Upper lobe of right lung (tissue), 1 donor: ENCODE results near the gene DIS3L2. TPM values are rescaled to one million over a fixed set of nuclear protein-coding genes. Genes with fewer than 3 reads are reported as not detected.

ENCODE experiments used
- ATAC-seq: fragments of 200-7000 bp; cut with Tn5 transposase; one replicate; pipeline ENCODE4 v1.9.1; 2020; ENCODE audit warnings: mild to moderate bottlenecking, moderate library complexity
- DNase-seq: peaks from one replicate; pipeline ENCODE4 v3.0.0-alpha.2; 2020
- H3K27ac ChIP-seq: fragments of 200-600 bp; one replicate; pipeline ENCODE4 v1.8.0; 2022
- H3K27me3 ChIP-seq: fragments of 200-600 bp; one replicate; pipeline ENCODE4 v1.8.0; 2022; ENCODE audit warnings: mild to moderate bottlenecking
- H3K36me3 ChIP-seq: fragments of 200-600 bp; one replicate; pipeline ENCODE4 v1.8.0; 2022
- H3K4me1 ChIP-seq: fragments of 200-600 bp; one replicate; pipeline ENCODE4 v1.8.0; 2022
- H3K4me3 ChIP-seq: fragments of 200-600 bp; one replicate; pipeline ENCODE4 v1.8.0; 2022; ENCODE audit warnings: mild to moderate bottlenecking
- H3K9me3 ChIP-seq: fragments of 200-600 bp; one replicate; pipeline ENCODE4 v1.8.0; 2022
- CTCF ChIP-seq: fragments of 200-600 bp; IDR thresholded peaks from one replicate; pipeline ENCODE4 v1.8.0; 2022; ENCODE audit warnings: antibody characterized with exemption
- intact Hi-C: fragments of 100-400 bp; cut with DNase I; formaldehyde crosslinking; loops from one replicate; pipeline ENCODE4 v1.11.0; 2022
- total RNA-seq: library from RNA; stranded (reverse); fragmentation: NEBNext Ultra II Directional; extraction: Animal tissue kit (Norgen Biotek cat#: 25700); gene quantifications from one replicate; pipeline ENCODE4 v1.2.1, GENCODE V29; 2021
- donor health status: DM: no; HTN: yes; CAD: no; lungs with severe emphysema.

Gene DIS3L2
- total RNA-seq, 1 donor from 2014 or later: 35.8 TPM

- DNase-seq: no peak
- Histone ChIP-seq H3K27ac (no peak overlapping the region), H3K4me1 (no peaks in the 10 kb centered on the region), H3K4me3 (no peak overlapping the region), H3K9me3 (no peaks in the 10 kb centered on the region), H3K27me3 (no peaks in the 10 kb centered on the region), H3K36me3 (no peaks in the 10 kb centered on the region)
- no peak for TF ChIP-seq CTCF
- no peak for ATAC-seq
- intact Hi-C loops: no loop called here
These were observed 44.7 kb downstream of the DIS3L2 start for GRCh38 chr2:232006253-232006652.

- no peak overlapping the region for H3K27ac ChIP-seq
- no peaks in the 10 kb centered on the region for H3K36me3 ChIP-seq
- intact Hi-C loops: no loop called here
- H3K9me3 ChIP-seq: no peaks in the 10 kb centered on the region
- ATAC-seq (no peak), DNase-seq (no peak)
- no peak for TF ChIP-seq CTCF
- no peaks in the 10 kb centered on the region for H3K27me3 ChIP-seq
- H3K4me1 ChIP-seq: no peaks in the 10 kb centered on the region
- no peak overlapping the region for H3K4me3 ChIP-seq
These were observed 47.6 kb downstream of the DIS3L2 start for GRCh38 chr2:232008907-232009638.

DNA sequence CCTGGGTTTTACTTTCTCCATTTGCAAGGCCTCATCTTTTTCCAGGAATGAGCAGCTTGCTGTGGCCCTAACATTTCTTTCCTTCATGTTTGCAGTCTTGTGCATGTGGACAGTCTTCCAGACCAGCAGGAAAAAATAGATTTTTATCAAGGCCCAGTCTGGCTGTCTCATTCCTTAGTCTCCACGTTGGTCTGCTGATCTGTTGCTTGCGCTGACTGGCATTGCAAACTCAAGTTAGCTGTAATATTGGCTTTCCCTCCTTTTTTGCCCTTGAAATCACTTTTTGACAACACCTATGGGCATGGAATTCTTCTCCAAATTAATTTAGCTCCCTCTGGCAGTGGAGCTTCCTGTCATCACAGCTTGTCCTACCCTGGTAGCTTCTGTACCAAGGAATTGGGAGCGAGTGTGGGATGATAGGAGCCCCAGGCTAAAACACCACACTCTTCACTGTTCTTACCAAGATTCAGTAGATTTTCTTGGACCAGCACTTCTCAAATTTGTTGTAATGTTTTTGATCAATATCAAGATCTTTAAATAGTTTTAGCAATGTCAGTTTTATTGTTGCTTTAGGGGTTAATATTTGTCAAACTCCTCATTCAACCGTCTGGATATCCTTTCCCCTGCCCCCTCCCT lies 48.2 kb downstream of the DIS3L2 start:
- H3K36me3 ChIP-seq: peaks cover under 1% of the 10 kb centered on the region
- H3K27ac ChIP-seq: no peak overlapping the region
- TF ChIP-seq CTCF: no peak
- no peaks in the 10 kb centered on the region for H3K9me3 ChIP-seq
- no peak overlapping the region for H3K4me3 ChIP-seq
- ATAC-seq (no peak), DNase-seq (no peak)
- intact Hi-C loops: no loop called here
- H3K4me1 ChIP-seq: no peaks in the 10 kb centered on the region
- no peaks in the 10 kb centered on the region for H3K27me3 ChIP-seq

DNA sequence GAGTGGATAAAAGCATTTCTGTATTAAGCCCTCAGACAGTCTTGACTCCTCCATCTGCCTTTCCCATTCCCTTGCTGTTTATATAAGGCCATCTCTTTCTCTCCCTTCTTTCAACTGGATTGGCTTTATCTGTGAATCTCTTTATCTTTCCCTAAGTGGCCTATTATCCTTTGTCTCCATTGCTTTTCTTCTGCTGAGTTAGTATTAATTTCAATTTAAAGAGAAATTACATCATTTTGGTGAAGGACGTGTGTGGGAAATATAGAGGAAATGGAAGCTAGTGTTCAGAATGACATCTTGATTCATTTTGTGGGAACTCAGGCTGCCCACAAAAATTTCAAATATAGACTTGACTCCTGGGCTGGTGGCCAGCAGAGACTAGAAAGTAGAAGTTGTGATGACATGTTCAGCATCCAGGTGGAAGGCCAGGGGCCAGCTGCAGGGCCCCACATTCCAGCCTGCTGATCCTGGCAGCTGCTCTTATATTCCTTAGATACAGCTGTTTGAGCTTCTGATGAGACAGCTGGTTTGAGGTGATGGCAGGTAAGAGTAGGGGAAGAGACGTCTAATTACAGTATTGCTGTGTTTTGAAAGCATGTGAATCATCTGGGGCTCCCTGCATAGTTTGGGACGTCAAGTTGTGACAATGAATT lies 52.3 kb downstream of the DIS3L2 start:
- Histone ChIP-seq H3K4me3 (no peak overlapping the region), H3K27me3 (no peaks in the 10 kb centered on the region), H3K9me3 (no peaks in the 10 kb centered on the region), H3K4me1 (no peaks in the 10 kb centered on the region), H3K27ac (no peak overlapping the region), H3K36me3 (peaks cover 35% of the 10 kb centered on the region)
- intact Hi-C loops: no loop called here
- ATAC-seq (peak; percentile 40), DNase-seq (no peak)
- TF ChIP-seq CTCF: no peak

GRCh38 chr2:232014681-232015080 lies 53.2 kb downstream of the DIS3L2 start:
- peaks cover 43% of the 10 kb centered on the region for H3K36me3 ChIP-seq
- DNase-seq (no peak), ATAC-seq (no peak)
- no peaks in the 10 kb centered on the region for H3K4me1 ChIP-seq
- H3K27me3 ChIP-seq: no peaks in the 10 kb centered on the region
- H3K27ac ChIP-seq: no peak overlapping the region
- H3K9me3 ChIP-seq: no peaks in the 10 kb centered on the region
- intact Hi-C loops: no loop called here
- no peak for TF ChIP-seq CTCF
- no peak overlapping the region for H3K4me3 ChIP-seq
